GM12891 (cell line): ENCODE data around the gene PCDH9.

Source experiments
- POLR2A ChIP-seq: IDR thresholded peaks from 2 replicates; pipeline ENCODE4 v1.6.1; 2011; ENCODE audit warnings: low read depth, low read length, control low read depth
- POLR2AphosphoS5 ChIP-seq: IDR thresholded peaks from 2 replicates; pipeline ENCODE4 v1.6.1; 2011; ENCODE audit warnings: low read depth, low read length, control low read depth
- TAF1 ChIP-seq: IDR thresholded peaks from 2 replicates; pipeline ENCODE4 v1.6.1; 2011; ENCODE audit warnings: low read depth, low read length, control low read depth

DNA sequence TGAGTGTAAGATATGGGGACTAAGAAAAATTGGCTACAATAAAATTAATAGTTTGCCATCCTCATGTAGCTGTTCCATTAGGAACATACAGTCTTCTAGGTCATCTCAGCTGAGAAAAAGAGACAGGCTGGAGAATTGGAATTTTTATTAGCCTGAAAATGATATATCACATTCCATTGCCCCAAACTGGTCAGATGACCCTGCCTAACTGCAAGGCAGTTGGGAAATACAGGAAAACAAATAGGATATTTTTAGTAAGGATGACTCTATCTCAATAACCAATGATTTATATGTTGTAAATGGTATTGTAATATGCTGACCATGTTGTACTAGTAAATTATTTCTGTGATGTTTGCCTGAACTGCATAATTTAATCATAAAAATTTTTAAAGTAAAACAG is 673.8 kb downstream of the PCDH9 start:
- no peak for TF ChIP-seq POLR2AphosphoS5
- no peak for TF ChIP-seq POLR2A
- no peak for TF ChIP-seq TAF1
